AG09319 (cell line): ENCODE data around the gene EEFSEC.

Experiments used
- DNase-seq: peaks from one replicate; pipeline ENCODE4 v3.0.0-alpha.2; 2010; ENCODE audit warnings: low read depth; ENCODE audit errors: extremely low read depth
- TF ChIP-seq, protein P1 (sequence below): IDR thresholded peaks from 2 replicates; pipeline ENCODE4 v1.5.1; 2011; ENCODE audit warnings: low read depth, mild to moderate bottlenecking, inconsistent platforms, low read length, moderate library complexity

The EEFSEC gene

DNA sequence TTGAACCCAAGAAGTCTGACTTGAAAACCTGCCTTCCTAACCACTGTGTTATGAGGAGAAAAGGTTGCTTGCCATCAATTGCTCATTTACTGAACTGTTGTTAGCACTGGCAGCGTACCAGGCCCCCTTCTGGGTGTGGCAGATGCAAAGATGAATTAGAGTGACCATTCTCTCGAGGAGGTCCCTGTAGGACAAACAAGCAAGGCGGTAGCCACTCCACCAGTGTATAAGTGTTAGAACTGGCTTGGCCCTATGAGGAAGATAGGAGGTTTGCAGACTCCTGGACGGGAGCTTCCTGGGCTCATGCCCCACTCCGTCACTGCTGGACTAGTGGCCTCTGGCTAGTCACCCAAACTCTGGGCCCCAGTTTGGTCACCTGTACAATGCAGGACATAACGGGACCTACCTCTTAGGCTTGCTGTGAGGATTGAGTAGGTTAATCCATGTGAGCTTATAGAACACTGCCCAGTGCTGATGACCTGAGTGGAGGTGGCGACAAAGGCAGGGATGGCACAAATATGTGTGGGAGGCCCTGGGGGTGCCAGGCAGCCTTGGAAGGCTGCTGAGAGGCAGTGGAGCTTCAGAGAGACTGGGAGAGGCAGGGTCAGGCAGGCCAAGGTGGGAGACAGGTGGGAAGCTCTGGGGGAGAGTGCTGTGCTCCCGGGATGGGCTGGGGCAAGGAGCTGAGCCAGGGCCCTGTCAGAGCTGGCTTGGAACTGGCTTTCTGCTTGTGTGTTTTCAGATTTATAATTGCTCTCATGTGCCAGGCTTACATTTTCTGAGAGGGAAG lies 167.5 kb downstream of the EEFSEC start:
- no peak for DNase-seq

DNA sequence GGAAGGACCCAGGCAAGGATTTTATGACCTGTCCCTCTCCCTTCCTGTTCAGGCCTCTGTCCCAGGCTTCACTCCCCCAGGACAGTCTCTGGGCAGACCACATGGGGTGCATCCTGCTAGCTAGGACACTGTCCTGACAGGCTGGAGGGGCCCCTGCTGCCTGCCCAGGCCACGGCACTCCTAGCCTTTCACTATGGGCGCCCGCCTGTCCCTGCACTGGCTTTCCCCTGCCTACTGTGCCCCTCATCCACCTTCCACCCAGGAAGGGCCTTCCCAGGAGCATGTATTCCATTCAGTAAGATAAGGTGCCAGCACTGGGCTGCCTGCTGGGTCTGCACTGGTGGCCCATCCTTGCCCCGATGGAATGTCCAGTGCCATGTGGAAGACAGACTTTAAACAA lies 168.1 kb downstream of the EEFSEC start:
- TF ChIP-seq, protein P1, sequence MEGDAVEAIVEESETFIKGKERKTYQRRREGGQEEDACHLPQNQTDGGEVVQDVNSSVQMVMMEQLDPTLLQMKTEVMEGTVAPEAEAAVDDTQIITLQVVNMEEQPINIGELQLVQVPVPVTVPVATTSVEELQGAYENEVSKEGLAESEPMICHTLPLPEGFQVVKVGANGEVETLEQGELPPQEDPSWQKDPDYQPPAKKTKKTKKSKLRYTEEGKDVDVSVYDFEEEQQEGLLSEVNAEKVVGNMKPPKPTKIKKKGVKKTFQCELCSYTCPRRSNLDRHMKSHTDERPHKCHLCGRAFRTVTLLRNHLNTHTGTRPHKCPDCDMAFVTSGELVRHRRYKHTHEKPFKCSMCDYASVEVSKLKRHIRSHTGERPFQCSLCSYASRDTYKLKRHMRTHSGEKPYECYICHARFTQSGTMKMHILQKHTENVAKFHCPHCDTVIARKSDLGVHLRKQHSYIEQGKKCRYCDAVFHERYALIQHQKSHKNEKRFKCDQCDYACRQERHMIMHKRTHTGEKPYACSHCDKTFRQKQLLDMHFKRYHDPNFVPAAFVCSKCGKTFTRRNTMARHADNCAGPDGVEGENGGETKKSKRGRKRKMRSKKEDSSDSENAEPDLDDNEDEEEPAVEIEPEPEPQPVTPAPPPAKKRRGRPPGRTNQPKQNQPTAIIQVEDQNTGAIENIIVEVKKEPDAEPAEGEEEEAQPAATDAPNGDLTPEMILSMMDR = no peak
- DNase-seq = no peak

More for the DNA sequence above, 167.5 kb downstream of the EEFSEC start:
- TF ChIP-seq, protein P1 = no peak

DNA sequence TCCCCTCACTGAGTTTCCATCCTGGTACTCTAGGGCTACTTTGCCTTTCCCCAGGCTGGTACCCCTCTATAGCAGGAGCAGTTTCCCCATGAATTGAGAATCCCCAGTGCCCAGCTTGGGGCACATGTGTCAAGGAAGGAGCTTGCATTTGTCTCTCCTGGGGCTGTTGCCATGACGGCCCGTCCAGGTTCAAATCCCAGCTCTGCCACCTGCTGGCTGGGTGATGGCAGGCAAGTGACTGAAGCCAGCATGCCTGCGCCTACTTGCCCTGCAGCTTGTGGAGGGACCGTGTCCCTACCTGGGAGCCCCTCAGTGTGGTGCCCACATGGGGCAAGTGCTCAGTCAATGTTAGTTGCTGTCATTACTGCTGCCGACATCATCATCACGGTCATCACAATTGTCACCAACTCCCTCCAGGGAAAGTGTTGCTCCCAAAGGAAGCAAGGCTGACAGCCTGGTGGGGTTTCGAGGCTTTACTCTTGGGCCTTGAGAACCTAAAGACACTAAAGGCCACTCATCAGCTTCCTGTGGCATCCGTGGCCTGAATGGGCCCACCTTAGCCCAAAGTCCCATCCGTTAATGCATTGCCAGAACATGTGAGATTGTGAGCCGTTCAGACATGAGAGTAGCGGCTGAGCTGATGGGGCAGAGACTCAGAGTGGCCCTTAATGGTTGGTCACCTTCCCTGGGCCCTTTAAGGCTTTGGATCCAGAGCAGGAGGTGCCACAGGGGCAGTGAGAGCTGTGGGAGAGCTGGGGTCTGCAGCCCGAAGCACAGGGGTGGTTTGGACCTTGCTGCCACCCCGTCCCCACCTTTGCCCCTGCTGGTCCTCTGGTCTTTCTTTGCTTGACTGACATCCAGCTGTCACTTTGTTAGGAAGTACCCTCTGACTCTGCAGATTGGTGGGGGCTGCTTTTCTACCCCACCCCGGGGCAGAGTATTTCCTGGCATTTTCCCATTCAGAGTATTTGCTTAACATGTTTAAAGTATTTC lies 169.0 kb downstream of the EEFSEC start:
- DNase-seq = no peak

DNA sequence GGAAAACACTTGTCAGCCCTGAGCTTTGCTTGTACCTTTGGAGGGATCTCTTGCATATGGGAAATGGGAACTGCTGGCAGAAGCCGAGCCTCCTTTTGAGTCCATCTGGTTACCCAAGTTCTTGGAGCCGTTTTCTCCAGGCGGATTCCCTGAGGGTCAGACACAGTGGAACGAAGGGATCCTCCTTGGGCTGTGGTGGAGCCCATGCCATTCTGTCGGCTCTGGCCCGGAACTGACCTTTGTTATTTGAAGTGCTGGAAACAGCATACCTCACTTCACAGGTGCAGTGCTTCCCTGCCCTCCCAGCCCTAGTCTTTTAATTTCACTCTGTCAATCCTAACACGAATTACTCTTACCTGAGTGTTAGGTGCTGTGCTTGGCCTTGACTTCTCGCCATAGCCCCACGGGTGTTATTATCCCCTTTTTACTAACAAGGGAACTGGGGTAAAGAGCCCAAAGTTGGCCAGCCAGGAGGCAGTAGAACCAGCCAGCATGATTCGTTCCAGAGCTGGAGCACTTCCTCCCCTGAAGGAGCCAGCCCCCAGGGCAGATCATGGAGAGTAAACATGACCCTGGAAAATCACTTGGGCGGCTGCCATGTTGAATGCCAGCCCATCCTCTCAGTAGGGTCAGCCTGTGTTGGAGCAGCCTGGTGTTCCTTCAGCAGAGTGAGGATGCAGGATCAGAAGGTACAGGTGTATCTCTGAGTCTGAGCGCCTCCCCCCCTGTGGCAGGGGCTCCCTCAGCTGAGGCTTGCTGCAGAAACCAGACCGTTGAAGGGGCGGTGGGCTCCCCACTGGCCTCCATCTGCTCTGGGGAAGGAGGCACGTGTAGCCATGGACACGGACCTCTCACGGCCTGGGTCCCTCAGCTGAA lies 170.2 kb downstream of the EEFSEC start:
- DNase-seq = no peak
- TF ChIP-seq, protein P1 = no peak

More for the DNA sequence above, 169.0 kb downstream of the EEFSEC start:
- TF ChIP-seq, protein P1 = peak; percentile 63

DNA sequence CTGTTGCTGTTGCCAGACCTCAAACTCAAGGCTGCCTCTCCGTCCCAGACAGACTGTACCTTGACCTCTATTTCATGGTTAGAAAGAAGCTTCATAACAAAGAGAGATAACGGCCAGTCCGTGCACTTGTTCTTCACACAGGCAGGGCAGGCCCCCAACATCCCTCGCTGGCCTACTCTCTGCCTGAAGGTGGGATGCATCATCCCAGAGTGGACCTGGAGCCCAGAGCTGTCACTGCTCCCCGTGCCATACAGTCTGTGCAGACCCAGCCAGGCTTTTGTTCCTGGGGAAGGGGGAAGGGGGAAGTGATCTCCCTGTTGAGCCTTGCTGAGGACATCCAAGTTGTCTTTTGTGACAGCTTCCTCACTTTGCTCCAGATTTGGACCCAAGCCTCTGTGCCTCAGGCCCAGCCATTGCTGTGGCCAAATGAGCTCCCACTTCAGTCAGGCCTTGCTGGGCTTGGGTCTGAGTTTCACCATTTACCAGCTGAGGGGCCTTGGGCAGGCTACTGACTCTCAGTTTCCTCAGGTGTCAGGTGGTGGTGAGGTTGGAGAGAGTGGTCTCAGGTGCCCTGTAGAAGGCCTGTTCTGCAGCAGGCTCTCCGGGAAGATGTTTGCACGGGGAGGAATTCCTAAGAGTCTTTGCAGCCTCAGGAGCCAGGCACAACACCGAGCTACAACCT lies 171.8 kb downstream of the EEFSEC start:
- TF ChIP-seq, protein P1 = no peak
- DNase-seq = no peak

DNA sequence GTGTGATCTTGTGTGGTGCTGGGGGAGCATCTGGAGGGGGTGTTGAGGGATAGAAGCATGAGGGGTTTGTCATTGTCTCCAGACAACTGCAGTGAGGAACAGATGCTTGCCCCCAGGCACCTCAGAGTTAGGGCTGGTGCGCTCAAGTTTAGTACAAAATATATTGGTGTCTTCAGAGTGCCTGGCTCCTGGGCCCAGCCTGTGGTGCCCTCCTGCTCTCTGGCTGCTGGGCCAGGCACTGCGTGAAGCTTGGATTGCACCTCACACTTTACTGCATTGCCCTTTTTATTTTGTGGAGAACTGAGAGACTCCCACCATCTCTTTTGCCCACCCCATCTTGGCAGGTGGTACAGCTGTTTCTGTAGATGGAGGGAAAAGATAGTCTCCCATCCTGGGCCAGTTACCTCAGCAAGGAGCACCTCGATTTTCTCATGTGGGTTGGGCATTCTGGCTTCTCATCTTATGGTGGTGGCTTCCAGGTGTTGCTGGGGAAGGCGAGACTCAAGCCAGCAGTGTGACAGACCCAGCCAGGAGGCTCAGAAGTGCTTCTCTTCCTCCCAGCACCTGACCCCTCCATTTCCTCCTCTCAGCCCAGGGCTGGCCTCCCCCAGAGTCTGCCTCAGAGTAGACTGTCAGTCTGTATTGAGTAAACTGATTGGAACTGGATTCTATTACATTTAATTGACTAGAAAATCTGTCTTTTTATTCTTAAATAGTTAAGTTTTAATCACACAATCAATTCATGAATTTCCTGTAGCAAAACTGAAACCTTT lies 173.0 kb downstream of the EEFSEC start:
- TF ChIP-seq, protein P1 = peak; percentile 15
- DNase-seq = no peak
